Measurements from ENCODE around the gene FAM184A. TPM values are rescaled to one million over a fixed set of nuclear protein-coding genes. Genes with fewer than 3 reads are reported as not detected.

Gene FAM184A
- total RNA-seq, 1 donor from 2014 or later: 3.4 TPM

GRCh38 chr6:118981884-118982574, 96.4 kb downstream of the FAM184A start:
- no peak for TF ChIP-seq POLR2A (IDR thresholded peaks at IDR 0.05)
- no peak for TF ChIP-seq CTCF (IDR thresholded peaks at IDR 0.05)
- TF ChIP-seq POLR2AphosphoS5 (IDR thresholded peaks at IDR 0.05; ENCODE audit: insufficient read depth in 1 of 2, low read depth in 1 of 2): no peak
- Histone ChIP-seq H3K4me1 (no peaks in the 10 kb centered on the region), H3K27ac (no peak overlapping the region), H3K27me3 (no peaks in the 10 kb centered on the region), H3K9me3 (no peaks in the 10 kb centered on the region), H3K4me3 (no peak overlapping the region), H3K36me3 (no peaks in the 10 kb centered on the region)
- DNase-seq (ENCODE audit: extremely low spot score in 2 of 2): no peak
- intact Hi-C loops (cut with DNase I): no loop called here

- Histone ChIP-seq H3K9me3 (no peaks in the 10 kb centered on the region), H3K27me3 (no peaks in the 10 kb centered on the region), H3K4me1 (no peaks in the 10 kb centered on the region), H3K36me3 (no peaks in the 10 kb centered on the region), H3K27ac (no peak overlapping the region), H3K4me3 (no peak overlapping the region)
- intact Hi-C loops (cut with DNase I): no loop called here
- DNase-seq (ENCODE audit: extremely low spot score in 2 of 2): no peak
- no peak for TF ChIP-seq POLR2AphosphoS5 (IDR thresholded peaks at IDR 0.05; ENCODE audit: insufficient read depth in 1 of 2, low read depth in 1 of 2)
These were observed 98.4 kb downstream of the FAM184A start for GRCh38 chr6:118980063-118980462.

- Histone ChIP-seq H3K4me3 (no peak overlapping the region), H3K27ac (no peak overlapping the region), H3K4me1 (no peaks in the 10 kb centered on the region), H3K9me3 (no peaks in the 10 kb centered on the region), H3K27me3 (no peaks in the 10 kb centered on the region), H3K36me3 (no peaks in the 10 kb centered on the region)
- intact Hi-C loops (cut with DNase I): no loop called here
- no peak for DNase-seq (ENCODE audit: extremely low spot score in 2 of 2)
- no peak for TF ChIP-seq POLR2AphosphoS5 (IDR thresholded peaks at IDR 0.05; ENCODE audit: insufficient read depth in 1 of 2, low read depth in 1 of 2)
- TF ChIP-seq POLR2A (IDR thresholded peaks at IDR 0.05): no peak
- no peak for TF ChIP-seq CTCF (IDR thresholded peaks at IDR 0.05)
These were observed 103.7 kb downstream of the FAM184A start for GRCh38 chr6:118974790-118975189.

GRCh38 chr6:118971682-118972081, 106.8 kb downstream of the FAM184A start:
- H3K4me1 ChIP-seq: no peaks in the 10 kb centered on the region
- H3K36me3 ChIP-seq: no peaks in the 10 kb centered on the region
- TF ChIP-seq POLR2A (IDR thresholded peaks at IDR 0.05) (no peak), POLR2AphosphoS5 (IDR thresholded peaks at IDR 0.05; ENCODE audit: insufficient read depth in 1 of 2, low read depth in 1 of 2) (no peak), CTCF (IDR thresholded peaks at IDR 0.05) (no peak)
- H3K9me3 ChIP-seq: no peaks in the 10 kb centered on the region
- intact Hi-C loops (cut with DNase I): no loop called here
- no peaks in the 10 kb centered on the region for H3K27me3 ChIP-seq
- H3K4me3 ChIP-seq: no peak overlapping the region
- no peak for DNase-seq (ENCODE audit: extremely low spot score in 2 of 2)
- H3K27ac ChIP-seq: no peak overlapping the region

GRCh38 chr6:118970866-118971265, 107.6 kb downstream of the FAM184A start:
- H3K27me3 ChIP-seq: no peaks in the 10 kb centered on the region
- no peak overlapping the region for H3K27ac ChIP-seq

More at GRCh38 chr6:118970866-118971265, 107.6 kb downstream of the FAM184A start:
- Histone ChIP-seq H3K4me3 (no peak overlapping the region), H3K36me3 (no peaks in the 10 kb centered on the region), H3K4me1 (no peaks in the 10 kb centered on the region), H3K9me3 (no peaks in the 10 kb centered on the region)
- TF ChIP-seq CTCF (IDR thresholded peaks at IDR 0.05) (no peak), POLR2A (IDR thresholded peaks at IDR 0.05) (no peak), POLR2AphosphoS5 (IDR thresholded peaks at IDR 0.05; ENCODE audit: insufficient read depth in 1 of 2, low read depth in 1 of 2) (no peak)
- intact Hi-C loops (cut with DNase I): no loop called here
- no peak for DNase-seq (ENCODE audit: extremely low spot score in 2 of 2)
